GM19397 (cell line): ENCODE measurements around the gene ASPHD2.

Experiments used
- ATAC-seq: cut with Tn5 transposase; IDR thresholded peaks from one replicate; pipeline ENCODE4 v1.9.1; 2021; ENCODE audit warnings: mild to moderate bottlenecking, moderate library complexity; ENCODE audit not compliant: unreplicated experiment

The ASPHD2 gene

DNA sequence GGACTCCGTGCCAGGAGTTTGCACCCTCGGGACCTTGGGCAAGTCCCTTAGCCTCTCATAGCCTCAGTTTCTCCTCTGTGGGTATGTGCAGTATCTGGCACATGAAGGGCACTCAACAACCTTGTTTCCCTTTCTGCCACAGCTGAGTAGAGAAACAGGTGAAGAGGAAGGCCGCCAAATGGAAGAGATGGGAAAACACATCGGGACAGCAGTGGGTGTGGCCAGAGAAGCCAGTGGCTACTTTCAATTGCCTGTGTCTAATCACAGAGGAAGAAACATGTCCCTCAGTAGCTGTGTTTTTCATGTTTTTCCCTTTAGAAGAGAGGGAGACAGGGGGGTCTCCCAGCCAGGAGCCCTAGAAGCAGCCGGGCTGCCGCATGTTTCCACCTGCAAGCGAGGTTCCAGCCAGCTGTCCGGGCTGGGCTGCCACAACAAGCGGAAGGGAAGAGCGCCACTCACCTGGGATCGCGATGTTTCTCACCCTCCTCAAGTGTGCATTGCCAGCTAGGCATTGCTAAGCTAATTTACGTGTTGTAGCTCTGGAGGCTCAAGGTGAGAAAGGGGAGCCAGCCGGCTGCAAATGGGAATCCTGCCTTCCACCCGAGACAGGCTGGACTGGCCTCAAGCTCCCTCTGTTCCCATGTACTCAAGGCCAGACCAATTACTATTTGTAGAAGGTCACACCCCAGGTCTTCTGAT is 16.7 kb downstream of the ASPHD2 start:
- ATAC-seq = no peak

GRCh38 chr22:26446808-26447515 is 17.9 kb downstream of the ASPHD2 start:
- no peak for ATAC-seq

DNA sequence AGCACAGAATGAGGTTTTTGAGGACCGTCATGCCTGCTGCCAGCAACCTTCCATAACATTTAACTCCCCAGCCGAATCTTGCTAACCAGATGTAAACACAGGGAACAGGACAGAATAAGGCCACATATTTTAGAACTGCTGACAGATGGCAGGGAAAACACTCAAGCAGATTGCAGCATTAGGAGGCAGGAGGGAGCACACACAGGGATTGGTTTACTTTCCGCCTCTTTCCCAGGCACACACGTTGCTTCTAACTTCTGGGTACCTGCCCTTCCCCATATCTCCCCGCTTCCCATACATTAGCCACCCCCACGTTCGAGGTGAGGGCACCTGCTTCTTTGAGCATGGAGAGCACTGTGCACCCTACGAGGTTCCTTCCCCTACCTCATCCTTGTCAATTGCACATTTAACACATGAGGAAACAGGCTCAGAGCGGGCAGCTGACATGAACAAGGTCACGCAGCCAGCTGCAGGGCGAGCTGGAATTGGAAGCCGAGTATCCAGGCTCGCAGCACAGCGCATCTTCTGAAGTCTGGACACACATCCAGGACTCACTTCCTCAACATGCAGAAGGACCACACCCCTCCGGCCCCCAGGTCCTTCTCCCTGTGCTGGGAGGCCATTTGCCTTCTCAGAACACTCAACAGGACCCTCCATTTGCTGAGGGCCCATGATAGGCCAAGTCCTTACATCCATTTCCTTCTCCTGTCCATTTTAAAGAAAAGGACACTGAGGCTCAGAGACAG is 18.7 kb downstream of the ASPHD2 start:
- ATAC-seq = no peak

DNA sequence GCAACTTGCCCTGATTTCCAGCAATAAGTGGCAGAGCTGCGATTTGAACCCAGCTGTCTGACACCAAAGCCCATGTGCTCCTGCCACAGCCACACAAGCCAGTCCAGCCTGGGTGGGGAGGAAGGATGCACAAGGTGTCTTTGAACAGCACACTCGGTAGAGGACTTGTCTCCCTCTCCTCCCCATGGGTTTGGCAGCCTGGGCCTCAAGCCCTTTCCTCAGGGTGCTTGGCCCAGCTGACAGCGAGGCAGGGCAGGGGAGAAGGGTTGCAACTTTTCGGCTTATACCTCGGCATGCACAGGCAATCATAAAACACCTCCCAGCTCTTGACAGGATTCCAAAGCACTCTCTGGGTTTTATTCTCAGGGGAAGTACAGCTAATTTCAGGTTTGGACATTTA is 19.3 kb downstream of the ASPHD2 start:
- no peak for ATAC-seq

DNA sequence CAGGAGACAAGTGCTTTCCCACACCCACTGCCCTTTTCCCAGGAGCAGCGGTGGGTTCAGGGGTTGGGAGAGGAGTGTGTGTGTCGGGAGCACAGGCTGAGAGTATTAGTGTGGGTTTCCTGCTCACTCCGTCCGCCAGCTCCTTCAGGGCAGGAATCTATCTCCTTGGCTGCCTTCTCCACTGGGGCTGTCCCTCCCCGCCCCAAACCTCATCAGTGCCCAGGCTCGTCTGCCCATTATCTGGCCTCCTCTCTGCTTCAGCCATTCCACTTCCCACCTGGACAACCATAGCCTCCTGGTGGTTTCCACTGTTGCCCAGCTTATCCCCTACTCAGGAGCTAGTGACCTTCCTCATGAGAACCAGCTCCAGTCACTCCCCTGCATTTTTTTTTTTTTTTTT is 19.9 kb downstream of the ASPHD2 start:
- no peak for ATAC-seq

DNA sequence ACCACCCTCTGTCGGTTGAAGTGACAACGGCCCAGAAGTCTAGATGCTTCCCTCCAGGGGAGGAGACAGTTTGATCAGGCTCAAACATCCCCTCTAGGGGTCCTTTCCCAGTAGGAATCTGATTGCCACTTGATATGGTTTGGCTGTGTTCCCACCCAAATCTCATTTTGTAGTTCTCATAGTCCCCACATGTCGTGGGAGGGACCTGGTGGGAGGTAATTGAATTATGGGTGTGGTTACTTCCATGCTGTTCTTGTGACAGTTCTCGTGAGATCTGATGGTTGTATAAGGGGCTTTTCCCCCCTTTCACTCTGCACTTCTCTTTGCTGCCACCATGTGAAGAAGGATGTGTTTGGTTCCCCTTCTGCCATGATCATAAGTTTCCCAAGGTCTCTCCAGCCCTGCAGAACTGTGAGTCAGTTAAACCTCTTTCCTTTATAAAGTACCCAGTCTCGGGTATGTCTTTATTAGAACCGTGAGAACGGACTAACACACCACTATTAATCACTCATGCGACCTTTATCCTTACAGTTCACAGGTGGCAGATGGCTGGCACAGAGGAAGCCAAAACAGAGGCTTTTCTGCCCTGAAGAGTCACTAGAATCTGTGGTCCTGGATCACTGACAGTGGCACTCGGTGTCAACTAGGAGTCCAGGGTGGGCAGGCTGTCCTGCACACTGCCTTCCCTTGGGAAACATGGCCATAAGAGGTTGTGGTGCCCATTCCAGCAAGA is 21.6 kb downstream of the ASPHD2 start:
- no peak for ATAC-seq

GRCh38 chr22:26452236-26453016 is 23.4 kb downstream of the ASPHD2 start:
- ATAC-seq = no peak

DNA sequence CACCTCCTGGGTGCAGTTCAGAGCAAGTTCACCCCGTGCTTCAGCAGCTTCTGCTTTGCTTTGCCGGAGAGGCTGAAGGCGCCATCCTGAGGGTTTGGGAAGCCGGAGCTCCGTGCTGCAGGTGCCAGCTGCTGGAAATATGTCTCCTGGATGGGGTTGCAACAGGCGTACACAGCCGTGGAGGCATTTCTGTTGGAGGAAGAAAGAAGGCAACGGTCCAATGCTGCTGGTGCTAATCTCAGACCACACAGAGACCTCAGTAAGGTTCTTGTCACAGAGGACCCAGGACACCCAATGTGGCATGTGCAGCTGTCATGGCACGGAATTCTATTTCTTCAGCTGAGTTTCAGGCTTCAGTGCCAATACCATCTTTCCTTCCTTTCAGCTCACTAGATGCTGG is 24.2 kb downstream of the ASPHD2 start:
- ATAC-seq = no peak

DNA sequence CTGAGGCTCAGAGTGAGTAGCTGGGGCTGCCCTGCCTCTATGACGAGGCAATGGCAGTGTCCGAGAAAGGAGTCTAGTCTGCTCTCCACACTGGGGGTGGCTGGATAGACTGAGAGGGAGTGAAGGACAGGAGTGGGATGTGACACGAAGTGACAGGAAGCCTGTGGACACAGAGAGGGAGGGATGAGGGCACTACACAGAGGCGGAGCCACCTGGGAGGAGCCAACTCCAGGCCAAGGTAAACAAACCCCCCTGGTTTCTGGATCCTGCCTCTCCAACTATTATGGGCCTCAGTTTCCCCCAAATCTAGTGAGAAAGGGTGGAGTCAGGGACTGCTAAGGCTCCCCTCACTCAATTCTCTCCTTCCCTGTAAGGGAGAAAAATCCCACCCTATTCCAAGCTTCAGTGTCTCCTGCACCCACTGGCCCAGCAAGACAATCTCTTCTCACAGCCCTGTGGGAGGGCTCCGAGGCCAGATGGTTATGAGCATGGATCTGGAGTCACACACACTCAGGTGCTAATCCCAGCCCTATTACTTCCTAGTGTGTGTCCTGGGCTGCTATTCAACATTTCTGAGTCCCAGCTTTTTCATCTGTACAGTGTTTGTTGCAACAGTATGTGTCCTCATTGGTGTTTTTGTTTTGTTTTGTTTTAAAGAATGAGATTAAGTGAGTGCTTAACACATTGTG is 24.9 kb downstream of the ASPHD2 start:
- ATAC-seq = no peak

DNA sequence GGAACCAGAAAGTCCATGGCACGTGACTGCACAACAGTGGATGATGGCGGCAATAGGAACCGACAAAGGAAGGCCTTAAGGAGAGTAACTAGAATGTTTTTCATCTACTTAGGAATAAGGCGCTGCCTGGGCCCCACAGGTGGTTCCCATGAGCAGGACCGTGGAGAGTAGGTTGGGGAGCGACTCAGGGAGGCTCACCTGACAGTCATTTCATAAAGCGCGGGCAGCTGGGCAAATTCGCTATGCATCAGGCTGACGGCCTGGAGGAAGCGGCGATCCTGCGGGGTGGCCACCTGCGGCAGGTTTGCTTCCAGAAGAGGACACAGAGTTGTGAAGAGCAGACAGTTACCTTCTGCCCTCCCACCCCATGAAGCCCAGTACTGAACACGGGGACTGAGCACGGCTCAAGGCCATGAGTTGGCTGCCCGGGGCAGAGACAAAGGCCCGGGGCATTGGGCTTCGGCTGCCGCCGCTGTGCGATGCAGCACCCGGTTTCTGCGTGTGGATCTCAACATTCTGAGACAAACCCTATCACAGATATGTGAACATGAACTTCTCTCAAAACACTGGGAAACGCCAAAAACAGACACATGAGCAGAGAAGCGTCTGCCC is 28.7 kb downstream of the ASPHD2 start:
- ATAC-seq = no peak

GRCh38 chr22:26460202-26460601 is 31.1 kb downstream of the ASPHD2 start:
- no peak for ATAC-seq

- no peak for ATAC-seq
Measured at GRCh38 chr22:26461188-26461810, 32.2 kb downstream of the ASPHD2 start.

DNA sequence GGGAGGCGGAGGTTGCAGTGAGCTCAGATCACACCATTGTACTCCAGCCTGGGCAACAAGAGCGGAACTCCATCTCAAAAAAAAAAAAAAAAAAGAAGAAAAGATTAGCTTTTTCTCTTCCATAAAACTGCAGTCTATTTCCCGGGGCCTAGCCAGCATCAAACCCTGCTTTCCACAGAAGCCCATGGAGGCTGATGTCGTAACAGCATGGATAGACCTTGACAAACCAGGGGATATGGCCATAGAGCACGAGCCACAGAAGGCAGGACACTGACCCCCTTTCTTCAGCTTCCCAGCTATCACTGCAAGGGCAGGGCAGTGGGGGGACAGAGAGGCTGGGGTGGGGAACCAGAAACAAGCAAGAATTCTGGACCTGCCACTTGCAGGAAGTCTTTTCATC is 33.0 kb downstream of the ASPHD2 start:
- no peak for ATAC-seq

GRCh38 chr22:26462641-26463040 is 33.6 kb downstream of the ASPHD2 start:
- ATAC-seq = no peak

DNA sequence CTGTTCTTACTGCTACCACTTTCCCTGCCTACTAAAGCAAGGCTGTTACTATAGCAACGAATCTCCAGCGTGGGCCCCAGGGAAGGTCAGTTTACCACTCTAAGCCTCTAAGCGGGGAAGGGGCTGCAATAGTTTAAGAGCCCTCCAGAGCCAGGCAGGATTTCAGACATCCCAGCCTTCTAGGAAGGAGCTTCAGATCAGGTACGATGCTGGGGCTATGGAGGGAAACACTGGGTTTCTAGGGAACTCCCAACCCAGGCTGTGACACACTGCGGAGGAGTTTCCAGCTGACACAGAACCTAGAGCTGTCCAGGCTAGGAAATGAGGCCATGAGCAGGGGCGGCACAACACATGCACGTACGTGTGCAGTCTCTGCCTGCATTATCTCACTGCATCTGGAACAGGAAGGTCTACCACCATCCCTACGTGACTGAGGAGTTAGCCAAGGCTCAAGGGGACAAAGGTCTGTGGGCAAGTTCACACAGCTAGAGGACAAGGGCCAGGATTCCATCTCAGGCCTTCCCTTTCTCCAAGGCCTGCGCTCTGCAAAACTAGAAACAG is 34.1 kb downstream of the ASPHD2 start:
- no peak for ATAC-seq

DNA sequence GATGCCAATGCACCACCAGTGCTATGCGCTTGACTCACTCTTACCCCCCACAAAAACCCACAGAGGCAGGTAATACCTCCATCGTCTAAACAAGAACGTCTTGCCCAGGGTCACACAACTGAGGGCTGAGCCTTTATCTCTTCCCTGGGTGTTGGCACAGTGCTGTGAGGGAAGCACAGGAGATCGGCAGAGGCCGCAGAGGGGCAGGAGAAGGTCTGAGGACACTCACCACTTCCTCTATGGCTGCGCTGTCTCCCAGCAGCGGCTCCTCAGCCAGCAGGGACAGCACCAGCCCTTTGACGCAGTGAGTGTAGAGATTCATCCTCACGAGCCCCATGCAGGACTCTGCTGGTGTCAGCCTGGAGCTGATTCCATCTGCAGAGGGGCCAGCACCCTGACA is 34.6 kb downstream of the ASPHD2 start:
- ATAC-seq = no peak

DNA sequence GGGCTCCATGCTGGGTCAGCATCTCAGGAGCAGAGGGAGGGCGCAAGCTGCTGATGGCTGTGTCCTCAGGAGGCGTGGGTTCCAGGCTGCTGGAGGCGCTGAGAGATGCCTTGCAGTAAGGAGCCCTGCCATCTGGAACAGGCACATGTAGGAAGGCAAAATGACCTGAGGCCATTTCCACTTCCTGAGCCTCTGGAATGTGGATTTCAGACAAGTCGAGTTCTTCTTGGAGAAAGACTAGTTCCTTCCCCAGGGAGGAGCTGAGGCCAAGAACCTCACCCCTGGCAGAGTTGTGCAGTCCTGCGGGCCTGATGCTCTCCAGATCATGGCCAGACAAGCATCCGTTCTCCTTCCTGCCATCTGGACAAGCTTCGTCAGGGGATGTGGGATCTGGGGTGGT is 35.3 kb downstream of the ASPHD2 start:
- ATAC-seq = no peak

DNA sequence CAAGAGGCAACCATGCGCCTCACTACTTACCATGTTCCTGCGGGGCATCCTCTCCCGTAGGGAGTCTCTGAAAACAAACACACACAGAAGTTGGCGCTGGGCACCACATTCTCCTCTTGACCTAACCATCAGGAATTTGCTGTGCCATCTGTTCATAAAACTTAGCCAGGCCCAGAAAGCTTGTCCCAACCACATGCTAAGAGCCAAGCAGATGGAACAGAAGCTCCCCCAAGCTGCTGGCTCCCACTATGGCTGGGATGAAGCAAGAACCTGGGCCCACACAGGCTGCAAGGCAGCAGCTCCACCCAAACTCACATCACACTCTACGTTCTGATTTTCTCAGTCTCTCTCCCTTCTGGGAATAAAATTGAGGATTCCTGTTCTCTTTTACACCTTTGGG is 37.1 kb downstream of the ASPHD2 start:
- no peak for ATAC-seq

DNA sequence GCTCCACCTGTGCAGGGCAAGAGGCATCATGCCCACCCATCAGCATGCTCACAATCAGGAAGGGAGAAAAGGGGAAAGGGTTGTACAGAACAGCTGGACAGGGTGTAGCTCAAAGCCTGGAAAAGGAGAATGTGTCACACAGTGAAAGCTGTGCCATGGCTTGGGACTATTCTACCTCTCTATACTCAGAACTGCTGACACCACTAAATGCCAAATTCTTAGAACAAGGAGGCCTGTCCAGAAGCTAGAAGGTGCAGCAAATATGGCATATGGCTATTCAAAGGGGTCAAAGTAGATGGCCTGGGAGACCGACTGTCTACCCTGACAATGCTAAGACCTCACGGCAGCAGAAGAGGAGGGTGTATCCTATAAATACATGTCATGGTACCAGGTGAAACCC is 41.7 kb downstream of the ASPHD2 start:
- ATAC-seq = no peak
